ENCODE measurements around the gene PATL1.
A peak's percentile ranks its signal among the peaks of the same experiment; 100 is the strongest.

Gene PATL1

DNA sequence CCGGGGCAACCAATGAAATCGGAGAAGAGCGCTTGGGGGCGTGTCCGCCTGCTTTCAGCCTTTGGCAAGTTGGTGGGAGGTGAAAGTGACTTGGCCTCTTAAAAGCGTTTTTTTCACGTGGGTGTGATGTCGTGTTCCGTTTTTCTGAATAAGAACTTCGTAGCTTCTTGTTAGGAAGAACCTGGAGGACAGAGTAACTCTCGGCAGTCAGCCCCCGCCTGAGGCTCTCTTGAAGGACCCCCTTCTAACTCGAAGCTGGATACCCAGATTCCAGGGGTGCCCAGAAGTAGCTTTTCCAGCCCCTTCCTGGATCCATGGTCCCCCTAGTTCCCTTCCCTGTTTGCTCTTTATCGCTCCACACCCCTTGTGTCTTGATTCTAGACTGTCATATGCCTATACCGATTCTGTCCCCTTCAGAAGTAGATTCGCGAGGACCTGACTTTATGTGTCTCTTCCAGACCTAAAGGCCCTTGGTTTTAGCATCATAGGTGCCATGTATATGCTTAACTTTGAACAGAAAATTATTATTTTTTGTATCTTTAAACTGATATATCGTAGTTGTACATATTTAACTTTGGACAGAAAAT is 52.3 kb downstream of the PATL1 start:
- DNase-seq (ENCODE audit: low read depth), result no peak
- TF ChIP-seq, protein P1, sequence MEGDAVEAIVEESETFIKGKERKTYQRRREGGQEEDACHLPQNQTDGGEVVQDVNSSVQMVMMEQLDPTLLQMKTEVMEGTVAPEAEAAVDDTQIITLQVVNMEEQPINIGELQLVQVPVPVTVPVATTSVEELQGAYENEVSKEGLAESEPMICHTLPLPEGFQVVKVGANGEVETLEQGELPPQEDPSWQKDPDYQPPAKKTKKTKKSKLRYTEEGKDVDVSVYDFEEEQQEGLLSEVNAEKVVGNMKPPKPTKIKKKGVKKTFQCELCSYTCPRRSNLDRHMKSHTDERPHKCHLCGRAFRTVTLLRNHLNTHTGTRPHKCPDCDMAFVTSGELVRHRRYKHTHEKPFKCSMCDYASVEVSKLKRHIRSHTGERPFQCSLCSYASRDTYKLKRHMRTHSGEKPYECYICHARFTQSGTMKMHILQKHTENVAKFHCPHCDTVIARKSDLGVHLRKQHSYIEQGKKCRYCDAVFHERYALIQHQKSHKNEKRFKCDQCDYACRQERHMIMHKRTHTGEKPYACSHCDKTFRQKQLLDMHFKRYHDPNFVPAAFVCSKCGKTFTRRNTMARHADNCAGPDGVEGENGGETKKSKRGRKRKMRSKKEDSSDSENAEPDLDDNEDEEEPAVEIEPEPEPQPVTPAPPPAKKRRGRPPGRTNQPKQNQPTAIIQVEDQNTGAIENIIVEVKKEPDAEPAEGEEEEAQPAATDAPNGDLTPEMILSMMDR (conservative IDR thresholded peaks at IDR 0.05; ENCODE audit: control insufficient read depth, insufficient read depth, low read depth, low read length), result no peak
- H3K4me3 ChIP-seq (ENCODE audit: control insufficient read depth, low read depth, low read length), result peak overlapping the region; percentile 60

DNA sequence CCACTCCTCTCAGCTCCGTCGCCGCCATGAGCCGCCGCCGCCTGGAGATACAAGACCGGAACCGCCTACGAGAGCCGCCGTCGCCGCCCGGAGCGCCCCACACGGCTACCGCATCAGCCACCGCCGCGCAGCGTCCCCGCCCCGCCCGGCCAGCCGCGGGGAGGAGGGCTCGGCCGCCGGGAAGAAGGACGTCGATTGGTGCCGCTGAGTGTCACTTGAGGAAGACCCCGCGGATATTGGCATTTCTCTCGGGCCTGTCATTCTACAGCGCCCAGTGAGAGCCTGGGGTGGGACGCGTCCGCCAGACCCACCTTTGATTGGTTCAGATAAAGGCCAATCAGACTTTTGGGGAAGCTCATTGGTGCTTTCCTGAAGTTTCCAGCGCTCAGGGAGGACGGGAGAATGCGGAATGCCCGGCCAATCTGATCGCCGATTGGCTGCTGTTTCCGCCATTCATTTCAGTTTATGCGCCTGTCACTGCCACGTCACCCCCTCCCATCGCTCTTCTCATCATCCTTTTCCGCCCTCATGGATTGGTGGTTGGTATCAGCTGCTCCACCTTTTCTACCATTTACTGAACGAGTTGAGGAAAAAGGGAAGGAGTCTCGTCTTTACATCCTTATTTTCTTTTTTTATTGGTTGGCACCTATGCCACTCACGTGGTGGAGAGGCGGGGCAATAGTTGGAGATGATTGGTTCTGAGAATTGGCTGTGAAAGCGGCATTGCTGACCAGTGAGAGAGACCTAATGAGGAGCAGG is 53.0 kb downstream of the PATL1 start, which contains the start of gene OSBP:
OSBP (minus strand) TSS at position 138 of the 759 bp plus-strand sequence; CDS start at position 28, 110 bp downstream.
- peak; percentile 100 for DNase-seq (ENCODE audit: low read depth)
- TF ChIP-seq, protein P1 (conservative IDR thresholded peaks at IDR 0.05; ENCODE audit: control insufficient read depth, insufficient read depth, low read depth, low read length), result no peak
- peak within 1 kb of the TSS; percentile 92 for H3K4me3 ChIP-seq (ENCODE audit: control insufficient read depth, low read depth, low read length)

DNA sequence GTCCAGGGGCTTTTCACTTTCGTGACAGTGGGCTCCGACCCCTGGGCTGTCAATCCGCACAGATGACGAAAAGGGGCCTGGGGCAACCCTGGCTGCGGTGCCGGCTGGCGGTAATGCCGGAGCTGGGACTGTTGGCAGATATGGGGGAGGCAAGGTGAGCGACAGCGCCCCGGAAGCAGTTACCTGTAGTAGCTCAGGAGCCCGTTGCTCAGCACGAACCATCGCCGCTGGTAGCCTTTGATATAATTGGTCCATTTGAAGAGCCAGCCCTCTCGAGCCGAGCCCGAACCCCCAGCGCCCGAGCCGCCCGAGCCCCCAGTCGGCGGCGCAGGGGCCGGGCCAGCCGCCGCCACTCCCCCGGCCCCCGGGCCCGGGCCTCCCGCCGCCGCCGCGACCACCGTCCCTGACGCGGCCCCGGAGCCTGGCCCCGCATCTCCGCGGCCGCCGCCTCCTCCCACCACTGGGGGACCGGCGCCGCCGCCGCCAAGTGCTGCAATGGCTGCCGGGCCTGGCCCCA is 53.7 kb downstream of the PATL1 start:
- TF ChIP-seq, protein P1 (conservative IDR thresholded peaks at IDR 0.05; ENCODE audit: control insufficient read depth, insufficient read depth, low read depth, low read length), result no peak

DNA sequence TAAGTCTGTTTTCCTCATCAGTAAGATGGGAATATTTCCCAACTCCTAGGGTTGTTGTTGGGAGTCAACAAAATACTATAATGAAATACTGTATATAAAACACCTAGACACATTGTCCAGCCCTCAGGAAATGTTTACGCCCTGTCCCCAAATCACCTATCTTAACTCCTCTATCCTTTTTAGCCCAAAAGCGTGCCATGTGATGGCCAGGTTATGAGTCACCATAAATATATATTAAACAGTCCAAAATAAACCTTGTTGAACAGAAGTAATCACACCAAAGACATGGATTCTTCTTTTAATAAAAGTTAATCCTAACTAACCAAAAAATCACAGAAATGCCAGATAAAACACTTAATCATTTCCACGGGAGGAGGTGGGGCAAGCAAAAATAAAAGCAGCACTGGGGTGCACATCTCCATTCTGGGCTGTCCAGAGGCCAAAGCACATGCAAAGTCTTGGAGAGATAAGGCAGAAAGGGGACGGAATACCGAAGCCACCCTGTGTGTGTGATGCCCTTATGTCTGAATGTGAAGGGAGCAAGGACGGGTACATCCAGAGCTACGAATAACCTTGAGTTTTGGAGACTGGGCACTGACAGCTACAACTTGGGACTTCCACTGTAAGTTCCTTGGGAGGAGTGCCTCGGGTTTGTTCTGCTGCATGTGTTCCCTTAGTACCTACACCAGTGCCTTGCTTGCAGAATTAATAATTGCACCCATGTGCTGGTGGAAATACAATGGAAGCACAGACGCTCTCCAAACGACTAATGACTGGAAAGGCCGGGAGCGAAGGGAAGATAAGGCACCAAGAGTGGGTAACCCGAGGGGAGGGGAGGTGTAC is 54.3 kb downstream of the PATL1 start:
- TF ChIP-seq, protein P1 (conservative IDR thresholded peaks at IDR 0.05; ENCODE audit: control insufficient read depth, insufficient read depth, low read depth, low read length), result no peak
- peak overlapping the region; percentile 92 for H3K4me3 ChIP-seq (ENCODE audit: control insufficient read depth, low read depth, low read length)
- DNase-seq (ENCODE audit: low read depth), result peak; percentile 16

More for the DNA sequence above, 53.7 kb downstream of the PATL1 start:
- no peak for DNase-seq (ENCODE audit: low read depth)
- H3K4me3 ChIP-seq (ENCODE audit: control insufficient read depth, low read depth, low read length), result peak overlapping the region; percentile 92

DNA sequence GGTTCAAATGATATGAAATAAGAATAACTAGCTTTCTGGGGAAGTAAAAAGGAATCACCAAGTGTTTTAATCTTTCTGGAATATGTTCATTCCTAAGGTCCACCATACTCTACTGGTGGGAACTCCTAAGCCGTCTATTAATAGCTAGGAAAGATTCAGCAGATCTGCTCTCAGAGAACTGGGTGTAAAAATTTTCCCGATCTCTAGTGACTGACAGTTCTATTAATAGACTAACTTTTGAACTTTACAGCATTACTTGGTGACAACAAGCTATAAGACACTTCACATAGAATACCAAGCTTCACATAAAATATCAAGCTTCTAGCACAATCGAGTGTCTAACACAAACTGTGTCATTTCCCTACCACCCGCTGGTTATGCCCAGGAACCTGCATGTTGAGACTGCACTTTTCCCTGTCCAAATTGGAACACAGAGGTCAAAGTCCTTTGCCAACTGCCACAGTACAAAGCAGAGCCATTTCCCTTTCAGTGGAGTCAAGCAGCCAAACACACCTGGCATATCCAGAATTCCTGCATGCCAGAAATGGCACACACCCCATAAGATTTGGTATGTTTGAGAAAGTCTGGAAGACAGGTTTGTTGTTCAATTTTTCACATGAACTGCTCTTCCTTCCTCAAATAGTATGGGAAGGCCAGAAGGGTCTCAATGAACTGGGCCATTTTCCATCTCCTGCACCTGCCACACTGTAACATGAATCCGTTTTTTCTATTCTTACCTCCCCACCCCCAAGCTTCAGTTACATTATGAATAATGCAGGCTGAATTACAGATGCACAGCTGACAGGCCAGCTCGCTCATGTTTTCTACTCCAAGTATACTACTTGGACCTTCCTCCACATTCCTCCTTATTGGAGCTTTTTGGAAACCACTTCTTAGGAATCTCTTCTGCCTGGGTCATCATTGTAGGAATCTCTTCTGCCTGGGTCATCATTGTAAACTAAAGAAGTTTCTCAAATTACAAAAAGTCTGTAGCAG is 57.0 kb downstream of the PATL1 start:
- TF ChIP-seq, protein P1 (conservative IDR thresholded peaks at IDR 0.05; ENCODE audit: control insufficient read depth, insufficient read depth, low read depth, low read length), result no peak
- H3K4me3 ChIP-seq (ENCODE audit: control insufficient read depth, low read depth, low read length), result no peak overlapping the region
- peak; percentile 22 for DNase-seq (ENCODE audit: low read depth)

Measured in fibroblast of mammary gland (primary cell).